ENCODE measurements around the gene MTHFD2. TPM values are rescaled to one million over a fixed set of nuclear protein-coding genes. Genes with fewer than 3 reads are reported as not detected.
"Not testable (repeated sequence)": the region's sequence is repeated elsewhere in the genome, so short reads cannot be mapped to it uniquely, and the experiment has no call there.

MTHFD2 gene
- polyA plus RNA-seq, 3 donors, result 26.9 to 31.0 (median 29.8) TPM

GRCh38 chr2:74194799-74195198 lies 3.6 kb upstream of the MTHFD2 start:
- DNase-seq (ENCODE audit: low read depth in 3 of 3, low spot score in 2 of 3), result no peak

- DNase-seq (ENCODE audit: low read depth in 3 of 3, low spot score in 2 of 3), result no peak
Observed at GRCh38 chr2:74197049-74197448, 1.4 kb upstream of the MTHFD2 start.

GRCh38 chr2:74198023-74198460 lies 373 bp upstream of the MTHFD2 start:
- no peak for DNase-seq (ENCODE audit: low read depth in 3 of 3, low spot score in 2 of 3)

GRCh38 chr2:74199275-74199701 lies 873 bp downstream of the MTHFD2 start:
- no peak for DNase-seq (ENCODE audit: low read depth in 3 of 3, low spot score in 2 of 3)

- DNase-seq (ENCODE audit: low read depth in 3 of 3, low spot score in 2 of 3), result no peak
Observed at GRCh38 chr2:74199871-74200305, 1.5 kb downstream of the MTHFD2 start.

- DNase-seq (ENCODE audit: low read depth in 3 of 3, low spot score in 2 of 3), result no peak
Observed at GRCh38 chr2:74201196-74201595, 2.8 kb downstream of the MTHFD2 start.

GRCh38 chr2:74201596-74201995 lies 3.2 kb downstream of the MTHFD2 start:
- no peak for DNase-seq (ENCODE audit: low read depth in 3 of 3, low spot score in 2 of 3)

GRCh38 chr2:74204436-74204835 lies 6.0 kb downstream of the MTHFD2 start:
- no peak for DNase-seq (ENCODE audit: low read depth in 3 of 3, low spot score in 2 of 3)

- no peak for DNase-seq (ENCODE audit: low read depth in 3 of 3, low spot score in 2 of 3)
Observed at GRCh38 chr2:74205113-74205512, 6.7 kb downstream of the MTHFD2 start.

GRCh38 chr2:74205596-74205995 lies 7.2 kb downstream of the MTHFD2 start:
- no peak for DNase-seq (ENCODE audit: low read depth in 3 of 3, low spot score in 2 of 3)

GRCh38 chr2:74206180-74206688 lies 7.8 kb downstream of the MTHFD2 start:
- no peak for DNase-seq (ENCODE audit: low read depth in 3 of 3, low spot score in 2 of 3)

GRCh38 chr2:74212702-74213410 lies 14.4 kb downstream of the MTHFD2 start:
- DNase-seq (ENCODE audit: low read depth in 3 of 3, low spot score in 2 of 3), result no peak

GRCh38 chr2:74215771-74216170 lies 17.4 kb downstream of the MTHFD2 start:
- not testable (repeated sequence) for DNase-seq (ENCODE audit: low read depth in 3 of 3, low spot score in 2 of 3)

GRCh38 chr2:74216642-74217041 lies 18.2 kb downstream of the MTHFD2 start:
- no peak for DNase-seq (ENCODE audit: low read depth in 3 of 3, low spot score in 2 of 3)

GRCh38 chr2:74219846-74220486 lies 21.6 kb downstream of the MTHFD2 start:
- DNase-seq (ENCODE audit: low read depth in 3 of 3, low spot score in 2 of 3), result no peak

GRCh38 chr2:74221091-74221490 lies 22.7 kb downstream of the MTHFD2 start:
- no peak for DNase-seq (ENCODE audit: low read depth in 3 of 3, low spot score in 2 of 3)

GRCh38 chr2:74221604-74222299 lies 23.3 kb downstream of the MTHFD2 start:
- DNase-seq (ENCODE audit: low read depth in 3 of 3, low spot score in 2 of 3), result no peak

- DNase-seq (ENCODE audit: low read depth in 3 of 3, low spot score in 2 of 3), result no peak
Observed at GRCh38 chr2:74222300-74222650, 23.9 kb downstream of the MTHFD2 start.

GRCh38 chr2:74223941-74224770 lies 25.7 kb downstream of the MTHFD2 start:
- DNase-seq (ENCODE audit: low read depth in 3 of 3, low spot score in 2 of 3), result no peak

GRCh38 chr2:74225698-74226459 lies 27.5 kb downstream of the MTHFD2 start:
- no peak for DNase-seq (ENCODE audit: low read depth in 3 of 3, low spot score in 2 of 3)
